GM12891 (cell line): ENCODE data around the gene NXF1.

Source experiments
- POLR2A ChIP-seq: IDR thresholded peaks from 2 replicates; pipeline ENCODE4 v1.6.1; 2011; ENCODE audit warnings: low read depth, low read length, control low read depth
- POLR2AphosphoS5 ChIP-seq: IDR thresholded peaks from 2 replicates; pipeline ENCODE4 v1.6.1; 2011; ENCODE audit warnings: low read depth, low read length, control low read depth
- POU2F2 ChIP-seq: IDR thresholded peaks from 2 replicates; pipeline ENCODE4 v1.6.1; 2011; ENCODE audit warnings: low read depth, mild to moderate bottlenecking, control low read depth, low read length, moderate library complexity
- SPI1 ChIP-seq: IDR thresholded peaks from 2 replicates; pipeline ENCODE4 v1.6.1; 2011; ENCODE audit warnings: low read depth, low read length, control low read depth
- TAF1 ChIP-seq: IDR thresholded peaks from 2 replicates; pipeline ENCODE4 v1.6.1; 2011; ENCODE audit warnings: low read depth, low read length, control low read depth

- no peak for TF ChIP-seq TAF1
- TF ChIP-seq POLR2A: no peak
- TF ChIP-seq POLR2AphosphoS5: no peak
- no peak for TF ChIP-seq POU2F2
- no peak for TF ChIP-seq SPI1
Observed at GRCh38 chr11:62789576-62789975, 15.7 kb downstream of the NXF1 start.
